GM19035 (cell line): ENCODE data around the gene IPO11.
"Not testable (repeated sequence)": the region's sequence is repeated elsewhere in the genome, so short reads cannot be mapped to it uniquely, and the experiment has no call there.

ENCODE experiments used
- ATAC-seq: cut with Tn5 transposase; IDR thresholded peaks from one replicate; pipeline ENCODE4 v1.9.1; 2021; ENCODE audit not compliant: unreplicated experiment

Gene IPO11

DNA sequence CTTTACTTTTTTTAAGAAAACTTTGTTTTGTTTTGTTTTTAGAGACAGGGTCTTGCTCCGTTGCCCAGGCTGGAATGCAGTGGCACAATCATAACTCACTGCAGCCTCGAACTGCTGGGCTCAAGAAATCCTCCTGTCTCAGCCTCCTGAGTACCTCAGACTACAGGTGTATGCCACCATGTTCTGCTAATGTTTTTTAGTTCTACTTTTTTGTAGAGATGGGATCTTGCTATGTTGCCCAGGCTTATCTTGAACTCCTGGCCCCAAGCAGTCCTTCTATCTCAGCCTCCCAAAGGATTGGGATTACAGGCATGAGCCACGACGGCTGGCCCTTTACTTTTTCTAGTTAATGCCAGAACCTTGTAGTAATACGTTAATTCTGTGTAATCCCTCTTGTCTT lies 36.0 kb downstream of the IPO11 start:
- ATAC-seq: no peak

DNA sequence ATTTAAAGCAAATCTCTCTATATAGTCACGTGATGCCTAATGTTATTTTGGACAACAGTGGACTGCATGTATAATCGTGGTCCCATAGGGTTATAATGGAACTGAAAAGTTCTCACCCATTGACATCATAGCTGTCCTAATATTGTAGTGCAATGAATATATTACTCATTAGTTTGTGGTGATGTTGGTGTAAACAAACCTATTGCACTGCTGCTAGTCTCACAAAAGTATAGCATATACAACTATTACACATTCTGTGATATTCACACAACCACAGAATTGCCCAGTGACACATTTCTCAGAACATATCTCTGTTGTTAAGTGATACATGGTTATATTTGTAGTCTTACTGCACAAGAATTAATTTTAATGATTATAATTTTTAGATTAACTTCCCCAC lies 37.7 kb downstream of the IPO11 start:
- ATAC-seq: no peak

DNA sequence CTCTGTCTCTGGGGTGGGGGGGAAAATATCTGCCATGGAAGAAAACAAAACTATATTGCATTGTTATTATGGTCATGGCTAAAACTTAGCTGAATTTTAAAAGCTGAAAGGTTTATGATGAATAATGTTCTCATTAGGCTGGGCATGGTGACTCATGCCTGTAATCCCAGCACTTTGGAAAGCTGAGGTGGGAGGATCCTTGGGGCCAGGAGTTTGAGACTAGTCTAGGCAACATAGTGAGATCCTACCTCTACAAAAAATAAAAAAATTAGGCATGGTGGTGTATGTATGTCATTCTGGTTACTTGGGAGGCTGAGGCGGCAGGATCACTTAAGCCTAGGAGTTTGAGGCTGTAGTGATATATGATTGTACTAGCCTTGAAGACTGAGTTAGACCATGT lies 44.5 kb downstream of the IPO11 start:
- no peak for ATAC-seq

DNA sequence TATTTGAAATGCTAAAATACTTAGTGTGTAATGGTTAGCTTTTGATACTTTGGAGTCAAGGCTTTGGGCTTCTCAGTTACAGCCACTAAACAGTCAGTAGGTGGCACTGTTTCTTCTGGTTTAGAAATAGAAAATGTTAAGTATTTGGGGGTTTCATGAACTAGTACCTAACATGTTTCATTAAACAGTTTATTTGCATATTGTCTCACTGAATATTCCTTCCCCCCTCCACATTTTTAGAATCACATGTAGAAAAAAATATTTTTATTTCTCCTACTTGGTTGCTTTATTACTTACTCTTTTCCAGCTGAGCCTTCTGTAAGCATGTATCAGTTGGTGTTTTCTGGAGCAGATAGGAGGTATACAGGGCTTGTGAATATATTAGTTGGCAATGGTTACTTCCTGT lies 48.0 kb downstream of the IPO11 start:
- peak; percentile 80 for ATAC-seq

DNA sequence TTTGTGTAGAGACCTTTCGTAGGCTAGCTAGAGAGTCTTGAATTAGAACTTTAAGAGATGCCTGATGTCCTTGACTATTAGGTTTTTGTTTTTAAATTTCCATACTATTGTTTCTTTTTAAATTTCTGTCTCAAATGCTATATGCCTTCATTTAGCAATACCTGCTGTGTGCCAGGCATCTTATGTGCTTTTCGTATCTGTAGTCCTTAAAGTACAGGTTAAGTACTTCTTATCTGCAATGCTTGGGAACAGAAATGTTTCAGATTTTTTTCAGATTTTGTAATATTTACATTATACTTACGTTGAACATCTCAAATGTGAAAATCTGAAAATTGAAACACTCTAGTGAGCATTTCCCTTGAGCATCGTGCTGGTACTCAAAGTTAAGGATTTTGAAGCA lies 49.0 kb downstream of the IPO11 start:
- ATAC-seq: no peak

DNA sequence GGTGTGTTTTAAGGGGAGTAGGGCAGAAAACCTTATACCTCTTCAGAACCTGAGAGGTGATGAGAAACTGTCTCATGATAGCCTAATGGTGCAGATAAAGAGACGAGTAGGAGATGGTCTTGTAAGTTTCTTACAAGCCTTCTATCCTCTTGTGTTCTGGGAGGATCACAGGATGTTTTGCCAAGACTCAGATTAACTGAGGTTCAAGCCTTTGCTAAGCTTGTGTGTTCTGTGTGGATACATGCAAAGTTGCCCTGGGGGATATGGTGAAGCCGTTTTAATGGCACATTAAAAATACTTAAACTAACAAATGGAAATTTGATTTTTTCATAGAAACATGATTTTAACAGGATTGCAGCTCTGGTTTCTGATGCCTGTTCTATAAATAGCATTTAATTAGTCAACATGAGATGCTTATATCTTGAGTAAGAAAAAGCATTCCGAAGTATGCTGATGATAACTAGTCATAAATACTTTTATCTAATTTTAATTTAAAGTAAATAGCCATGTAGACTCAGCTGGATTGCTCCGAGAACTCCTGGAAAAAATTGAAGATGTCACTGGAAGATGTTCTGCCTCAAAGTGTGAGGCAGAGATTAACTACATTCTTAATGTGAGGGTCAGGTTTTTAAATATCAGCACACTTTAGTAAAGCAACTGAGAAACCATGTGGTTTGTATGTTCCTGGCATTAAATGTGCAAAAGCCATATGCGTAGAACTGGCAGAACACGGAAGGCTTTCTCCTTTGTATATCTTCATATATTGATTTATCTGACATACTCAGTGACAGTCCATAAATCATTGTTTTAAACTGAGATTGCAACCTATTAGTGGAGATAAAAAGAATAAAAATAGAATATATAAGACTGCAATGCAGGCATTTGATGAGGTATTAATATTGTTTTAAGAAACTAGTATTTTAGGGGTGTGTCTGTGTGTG lies 53.7 kb downstream of the IPO11 start:
- no peak for ATAC-seq

DNA sequence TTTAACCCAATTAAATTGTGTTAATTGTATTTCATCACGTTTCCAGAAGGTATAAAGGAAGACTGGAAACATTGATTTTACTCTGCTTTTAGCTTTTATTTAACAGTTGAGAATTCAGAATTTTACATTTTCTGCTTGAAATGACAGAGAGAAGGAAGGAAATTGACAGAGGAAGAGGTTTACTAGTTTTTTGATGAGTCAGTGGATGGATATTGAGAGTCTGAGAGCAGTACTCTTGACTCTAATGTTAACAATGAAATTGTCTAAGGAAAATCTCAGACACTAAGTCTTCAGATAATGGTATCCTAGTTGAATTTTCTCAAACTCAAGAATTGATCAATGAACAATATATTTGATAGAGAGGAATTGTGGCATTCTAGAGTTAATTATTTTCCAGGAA lies 60.6 kb downstream of the IPO11 start:
- ATAC-seq: no peak

DNA sequence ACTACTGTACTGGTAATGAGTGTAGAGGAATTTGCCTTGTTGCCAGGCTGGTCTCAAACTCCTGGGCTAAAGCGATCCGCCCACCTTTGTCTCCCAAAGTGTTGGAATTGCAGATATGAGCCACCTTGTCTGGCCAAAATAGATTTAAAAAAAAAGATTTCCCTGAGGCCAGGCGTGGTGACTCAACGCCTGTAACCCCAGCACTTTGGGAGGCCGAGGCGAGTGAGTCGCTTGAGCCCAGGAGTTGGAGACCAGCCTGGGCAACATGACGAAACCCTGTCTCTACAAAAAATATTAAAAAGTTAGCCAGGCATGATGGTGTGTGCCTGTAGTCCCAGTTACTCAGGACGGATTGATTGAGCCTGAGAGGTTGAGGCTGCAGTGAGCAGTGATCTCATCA lies 62.5 kb downstream of the IPO11 start:
- no peak for ATAC-seq

DNA sequence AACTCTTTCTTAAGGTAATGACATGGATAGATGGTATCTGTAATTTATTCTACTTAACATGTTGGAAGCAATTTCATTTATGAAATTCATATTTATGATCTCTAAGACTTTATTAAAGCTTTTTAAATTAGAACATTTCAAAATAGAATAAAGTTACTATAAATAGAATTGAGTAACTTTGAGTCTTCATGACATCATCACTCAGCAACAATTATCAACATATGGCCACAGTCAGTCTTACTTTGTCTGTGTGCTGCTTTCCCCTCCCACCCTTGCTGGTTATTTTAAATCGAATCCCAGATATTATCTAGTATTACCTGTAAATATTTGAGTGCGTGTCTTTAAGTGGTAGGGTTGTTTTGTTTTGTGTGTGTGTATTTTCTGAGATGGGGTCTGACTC lies 65.2 kb downstream of the IPO11 start:
- no peak for ATAC-seq

DNA sequence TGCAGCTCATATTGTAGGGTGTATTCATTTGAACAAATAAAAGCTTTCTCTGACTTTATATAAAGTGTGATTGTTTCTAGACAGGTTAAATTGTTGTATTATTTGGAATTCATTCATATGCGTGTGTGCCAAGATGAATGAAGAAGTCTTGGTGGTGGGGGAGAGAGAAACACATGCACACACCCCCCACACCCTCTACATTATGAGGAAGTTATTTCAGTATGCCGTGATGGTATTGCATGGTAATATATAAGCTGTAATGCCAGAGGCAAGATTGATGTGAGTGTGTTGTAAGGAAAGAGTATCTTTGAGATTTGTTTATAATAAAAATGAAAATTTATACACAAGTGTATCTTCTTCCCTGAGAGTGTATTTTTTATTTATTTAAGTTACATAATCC lies 71.0 kb downstream of the IPO11 start:
- no peak for ATAC-seq

DNA sequence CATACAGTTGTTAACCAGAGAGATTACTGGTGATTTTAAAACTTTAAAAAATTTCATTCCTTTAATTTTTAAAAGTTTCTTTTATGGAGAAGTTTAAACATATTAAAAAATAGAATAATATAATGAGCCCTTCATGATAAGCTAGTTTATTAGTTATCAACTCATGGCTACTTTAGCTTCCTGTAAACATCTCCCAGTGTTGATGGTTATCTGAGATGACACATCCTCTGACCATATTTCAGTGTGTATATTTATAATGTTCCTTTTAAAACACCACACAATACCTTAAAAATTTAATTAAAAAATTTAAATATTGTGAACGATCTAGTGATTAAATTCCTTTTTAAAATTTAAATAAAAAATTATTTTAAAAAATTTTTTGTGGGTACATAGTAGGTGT lies 74.1 kb downstream of the IPO11 start:
- no peak for ATAC-seq

DNA sequence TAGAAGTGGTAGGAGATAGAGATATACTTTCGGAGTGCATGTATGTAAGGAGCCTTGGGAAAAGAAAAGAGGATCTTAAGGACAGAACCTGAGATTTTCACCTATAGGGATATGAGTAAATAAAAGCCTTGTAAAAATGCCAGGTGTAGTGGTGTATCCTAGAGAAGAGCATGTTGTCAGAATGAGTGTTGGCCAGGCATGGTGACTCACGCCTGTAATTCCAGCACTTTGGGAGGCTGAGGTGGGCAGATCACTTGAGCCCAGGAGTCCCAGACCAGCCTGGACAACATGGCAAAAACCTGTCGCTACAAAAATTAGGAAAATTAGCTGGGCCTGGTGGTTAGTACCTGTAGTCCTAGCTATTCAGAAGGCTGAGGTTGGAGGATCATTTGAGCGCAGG lies 76.0 kb downstream of the IPO11 start:
- no peak for ATAC-seq

DNA sequence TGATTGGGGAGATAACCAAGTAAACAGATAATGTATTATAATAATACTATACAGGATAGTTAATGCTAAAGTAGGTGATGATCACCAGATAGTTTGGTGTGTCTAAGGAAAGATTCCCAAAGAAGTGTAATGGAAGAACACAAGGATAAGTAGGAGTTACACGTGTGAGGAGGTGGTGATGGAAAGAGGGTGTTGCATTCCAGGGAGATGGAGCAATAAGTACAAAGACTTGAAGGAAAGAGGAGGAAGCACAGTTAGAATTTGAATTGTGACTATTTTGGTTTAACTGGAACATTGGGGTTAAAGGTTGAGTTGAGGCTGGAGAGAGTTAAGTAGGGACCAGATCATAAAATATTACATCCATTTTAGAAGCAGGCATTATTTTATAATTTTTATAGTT lies 76.9 kb downstream of the IPO11 start:
- no peak for ATAC-seq

DNA sequence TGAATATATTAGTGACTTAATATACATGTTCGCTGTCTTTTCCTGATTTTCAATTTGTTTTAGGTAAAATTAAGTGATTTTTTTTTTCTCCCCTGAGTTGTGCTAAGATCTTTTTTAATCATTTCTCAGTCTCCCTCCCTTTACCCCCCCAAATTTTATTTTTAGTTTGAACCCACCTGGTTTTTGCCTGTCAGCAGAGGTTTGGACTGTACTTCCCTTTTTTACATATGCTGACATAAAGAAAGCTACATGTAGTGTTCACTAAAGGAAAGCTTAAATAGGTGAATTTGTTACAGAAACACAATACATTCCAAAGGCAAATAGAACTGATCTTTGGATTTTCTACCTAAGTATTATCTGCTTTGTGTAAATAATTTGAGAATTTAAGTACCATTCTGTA lies 82.2 kb downstream of the IPO11 start:
- ATAC-seq: no peak

DNA sequence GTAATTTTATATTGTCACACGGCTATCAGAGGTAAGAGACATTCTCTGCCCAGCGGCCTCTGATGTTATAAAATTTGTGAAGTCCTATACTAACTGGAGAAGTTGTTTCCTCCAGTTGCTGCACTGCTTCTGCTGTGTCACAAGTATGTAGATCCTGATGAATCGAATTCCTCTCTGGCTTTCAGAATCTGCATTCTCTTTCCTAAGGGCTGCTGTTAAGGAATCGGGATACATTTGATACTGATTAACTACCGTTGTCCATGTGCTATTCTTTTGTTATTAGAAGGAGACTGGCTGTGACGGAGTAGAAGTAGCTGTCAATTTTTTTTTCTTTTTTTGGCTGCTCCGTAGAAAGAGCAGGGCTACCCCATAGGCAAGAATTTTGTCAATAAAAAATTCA lies 84.3 kb downstream of the IPO11 start:
- no peak for ATAC-seq

DNA sequence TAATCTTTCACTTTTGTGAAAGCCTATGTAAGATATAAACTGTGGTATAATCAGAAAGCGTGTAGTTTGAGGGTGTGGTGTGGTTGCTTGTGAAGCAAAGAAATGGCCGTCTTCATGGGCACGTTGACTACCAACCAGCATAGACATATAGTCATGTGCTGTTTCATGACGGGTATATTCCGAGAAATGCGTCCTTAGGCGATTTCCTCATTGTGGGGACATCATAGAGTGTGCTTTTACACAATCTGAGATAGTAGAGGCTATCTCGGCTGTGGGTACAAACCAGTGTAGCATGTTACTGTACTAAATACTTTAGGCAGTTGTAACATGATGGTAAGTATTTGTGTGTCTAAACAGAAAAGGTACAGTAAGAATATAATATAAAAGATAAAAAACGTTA lies 86.4 kb downstream of the IPO11 start:
- ATAC-seq: no peak

DNA sequence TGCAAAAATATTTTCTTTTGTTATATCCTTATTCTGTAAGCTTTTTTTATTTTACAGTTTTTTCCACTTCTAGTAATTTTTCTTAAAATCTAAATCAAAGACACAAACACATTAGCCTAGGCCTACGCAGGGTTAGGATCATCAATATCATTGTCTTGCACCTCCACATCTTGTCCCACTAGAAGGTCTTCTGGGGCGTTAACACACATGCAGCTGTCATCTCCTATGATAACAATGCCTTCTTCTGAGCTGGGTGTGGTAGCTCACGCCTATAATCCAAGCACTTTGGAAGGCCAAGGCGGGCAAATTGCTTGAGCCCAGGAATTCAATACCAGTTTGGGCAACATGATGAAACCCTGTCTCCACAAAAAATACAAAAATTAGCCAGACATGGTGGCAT lies 87.2 kb downstream of the IPO11 start:
- no peak for ATAC-seq

DNA sequence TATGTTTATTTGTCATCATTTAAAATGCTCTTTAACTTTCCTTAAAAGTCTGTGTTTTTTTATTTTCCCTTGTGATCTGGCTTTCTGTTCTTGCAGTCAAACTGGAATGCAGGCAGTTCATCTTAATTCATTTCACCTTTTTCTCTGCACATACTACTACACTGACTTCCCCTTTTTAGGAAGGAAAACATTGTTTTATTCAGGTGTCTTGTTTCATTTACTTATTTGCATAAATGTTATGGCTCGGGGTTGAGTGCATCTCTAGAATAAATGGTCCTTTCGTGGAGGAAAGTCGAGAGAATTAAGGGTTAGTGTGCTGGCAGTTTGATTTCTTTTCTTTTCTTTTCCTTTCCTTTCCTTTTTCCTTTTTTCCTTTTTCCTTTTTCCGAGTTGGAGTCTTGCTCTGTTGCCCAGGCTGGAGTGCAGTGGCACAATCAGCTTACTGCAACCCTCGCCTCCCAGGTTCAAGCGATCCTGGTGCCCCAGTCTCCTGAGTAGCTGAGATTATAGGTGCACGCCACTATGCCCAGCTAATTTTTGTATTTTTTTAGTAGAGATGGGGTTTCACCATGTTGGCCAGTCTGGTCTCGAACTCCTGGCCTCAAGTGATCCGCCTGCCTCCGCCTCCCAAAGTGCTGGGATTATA lies 90.0 kb downstream of the IPO11 start:
- ATAC-seq: no peak

DNA sequence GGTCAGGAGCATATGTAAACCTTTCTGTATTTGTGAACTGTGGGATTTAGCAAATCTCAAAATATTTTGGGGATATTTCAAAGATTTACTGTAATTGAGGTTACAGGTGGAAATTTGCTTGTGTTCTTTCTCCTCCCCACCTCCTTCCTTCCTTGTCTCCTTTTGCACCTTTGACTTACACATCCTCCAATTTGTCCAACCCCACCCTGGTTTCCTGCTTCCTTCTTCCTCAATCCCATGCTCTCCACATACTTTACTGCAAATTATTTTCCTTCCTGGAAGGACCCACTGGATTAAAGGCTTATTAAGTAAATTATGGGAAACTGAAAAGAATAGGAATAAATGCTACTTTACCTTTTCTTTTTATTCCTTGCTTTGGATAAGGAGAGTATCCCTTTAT lies 91.6 kb downstream of the IPO11 start:
- ATAC-seq: no peak

DNA sequence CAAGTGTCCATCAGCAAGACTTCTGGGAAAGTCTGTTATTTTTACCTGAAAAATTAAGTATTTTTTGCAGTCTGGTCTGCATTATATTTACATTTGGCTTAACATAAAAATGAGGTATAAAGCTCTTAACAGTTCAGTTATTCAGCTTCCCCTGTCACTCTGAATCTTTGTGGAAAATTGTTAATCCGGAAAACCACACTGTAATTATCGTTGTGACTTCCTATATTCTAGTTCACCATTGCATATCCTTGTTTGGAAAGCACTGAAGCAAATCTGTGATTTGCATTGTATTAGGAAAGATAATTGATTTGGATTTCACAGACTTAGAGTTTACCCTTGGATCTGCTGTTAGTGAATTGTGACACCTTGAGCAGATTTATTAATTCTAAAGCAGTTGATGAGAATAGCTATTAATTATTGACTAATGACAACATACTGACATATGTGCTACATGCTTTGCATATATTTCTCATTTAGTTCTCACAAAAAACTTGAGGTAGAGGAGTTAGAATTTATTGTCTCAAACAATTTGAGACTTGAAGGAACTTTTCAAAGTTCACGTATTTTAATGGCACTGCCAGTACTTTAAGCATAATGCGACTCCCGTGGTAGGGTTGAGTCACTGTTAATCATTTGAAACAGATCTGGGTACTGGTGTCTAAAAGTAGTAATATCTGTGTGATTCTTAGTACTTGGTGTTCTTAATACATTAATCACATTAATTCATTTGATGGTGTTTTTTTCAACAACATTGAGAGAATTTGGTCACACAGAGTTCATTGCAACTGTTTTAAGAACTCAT lies 94.3 kb downstream of the IPO11 start:
- no peak for ATAC-seq

DNA sequence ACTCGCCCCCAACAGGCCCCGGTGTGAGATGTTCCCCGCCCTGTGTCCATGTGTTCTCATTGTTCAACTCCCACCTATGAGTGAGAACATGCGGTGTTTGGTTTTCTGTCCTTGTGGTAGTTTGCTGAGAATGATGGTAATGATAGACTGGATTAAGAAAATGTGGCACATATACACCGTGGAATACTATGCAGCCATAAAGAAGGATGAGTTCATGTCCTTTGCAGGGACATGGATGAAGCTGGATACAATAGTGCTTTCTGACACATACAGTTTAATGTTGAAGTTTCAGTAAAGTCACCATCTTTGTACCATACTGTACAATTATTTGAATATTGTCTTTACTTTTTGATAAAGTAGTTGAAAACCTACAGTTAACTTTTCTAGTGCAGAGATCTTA lies 96.2 kb downstream of the IPO11 start:
- not testable (repeated sequence) for ATAC-seq

DNA sequence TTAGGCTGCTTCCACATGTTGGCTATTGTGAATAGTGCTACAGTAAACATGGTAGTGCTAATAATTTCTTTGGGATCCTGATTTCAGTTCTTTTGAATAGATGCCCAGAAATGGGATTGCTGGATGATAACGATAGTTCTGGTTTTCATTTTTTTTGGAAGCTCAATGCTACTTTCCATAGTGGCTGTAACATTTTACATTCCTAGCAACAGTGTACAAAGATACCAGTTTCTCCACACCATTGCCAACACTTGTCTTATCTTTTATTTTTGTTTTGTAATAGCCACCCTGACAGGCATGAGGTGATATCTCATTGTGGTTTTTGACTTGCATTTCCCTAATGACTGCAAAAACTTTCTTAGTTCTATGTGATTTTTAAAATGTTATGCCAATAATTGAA lies 97.2 kb downstream of the IPO11 start:
- ATAC-seq: no peak
